Osteocyte (in vitro differentiated cells): ENCODE results near the gene RIMBP2. TPM values are rescaled to one million over a fixed set of nuclear protein-coding genes. Genes with fewer than 3 reads are reported as not detected.

ENCODE experiments used
- DNase-seq: peaks from one replicate; pipeline ENCODE4 v3.0.0; 2021; ENCODE audit warnings: mixed read lengths; ENCODE audit not compliant: unreplicated experiment; ENCODE audit errors: extremely low spot score
- H3K27ac Mint-ChIP-seq: one replicate; pipeline ENCODE4 v1.8.0; 2021; ENCODE audit warnings: mild to moderate bottlenecking, mixed read lengths; ENCODE audit not compliant: unreplicated experiment
- H3K27me3 Mint-ChIP-seq: one replicate; pipeline ENCODE4 v1.8.0; 2021; ENCODE audit warnings: mixed read lengths; ENCODE audit not compliant: unreplicated experiment
- H3K36me3 Mint-ChIP-seq: one replicate; pipeline ENCODE4 v1.8.0; 2021; ENCODE audit warnings: mixed read lengths; ENCODE audit not compliant: unreplicated experiment
- H3K4me1 Mint-ChIP-seq: one replicate; pipeline ENCODE4 v1.8.0; 2021; ENCODE audit warnings: mixed read lengths; ENCODE audit not compliant: unreplicated experiment
- H3K4me3 Mint-ChIP-seq: one replicate; pipeline ENCODE4 v1.8.0; 2021; ENCODE audit warnings: mild to moderate bottlenecking, moderate library complexity, mixed read lengths; ENCODE audit not compliant: unreplicated experiment
- H3K9me3 Mint-ChIP-seq: one replicate; pipeline ENCODE4 v1.8.0; 2021; ENCODE audit warnings: mixed read lengths; ENCODE audit not compliant: unreplicated experiment
- CTCF ChIP-seq: fragments of 200-600 bp; sonication (generic); IDR thresholded peaks from 2 replicates; pipeline ENCODE4 v1.5.0; 2021; ENCODE audit warnings: antibody characterized with exemption, mild to moderate bottlenecking, moderate library complexity
- total RNA-seq: library from RNA; stranded (reverse); gene quantifications from 2 replicates; pipeline ENCODE4 v1.2.1, GENCODE V29; 2021

RIMBP2 gene
- total RNA-seq, 1 donor from 2014 or later: 0.13 TPM

GRCh38 chr12:130705178-130705822, 10.8 kb downstream of the RIMBP2 start:
- DNase-seq: peak; percentile 72
- no peaks in the 10 kb centered on the region for H3K9me3 Mint-ChIP-seq
- H3K4me3 Mint-ChIP-seq: no peak overlapping the region
- H3K27me3 Mint-ChIP-seq: peaks cover 6% of the 10 kb centered on the region
- H3K27ac Mint-ChIP-seq: no peak overlapping the region
- no peaks in the 10 kb centered on the region for H3K36me3 Mint-ChIP-seq
- H3K4me1 Mint-ChIP-seq: no peaks in the 10 kb centered on the region
- TF ChIP-seq CTCF: no peak

GRCh38 chr12:130704606-130705005, 11.5 kb downstream of the RIMBP2 start:
- Mint-ChIP-seq H3K4me3 (no peak overlapping the region), H3K9me3 (no peaks in the 10 kb centered on the region), H3K27ac (no peak overlapping the region), H3K27me3 (peaks cover 6% of the 10 kb centered on the region), H3K4me1 (no peaks in the 10 kb centered on the region), H3K36me3 (no peaks in the 10 kb centered on the region)
- DNase-seq: peak; percentile 70
- no peak for TF ChIP-seq CTCF

GRCh38 chr12:130703733-130704375, 12.2 kb downstream of the RIMBP2 start:
- Mint-ChIP-seq H3K36me3 (no peaks in the 10 kb centered on the region), H3K27ac (no peak overlapping the region), H3K4me3 (no peak overlapping the region), H3K4me1 (no peaks in the 10 kb centered on the region), H3K9me3 (no peaks in the 10 kb centered on the region), H3K27me3 (peaks cover 6% of the 10 kb centered on the region)
- peak; percentile 75 for DNase-seq
- no peak for TF ChIP-seq CTCF

GRCh38 chr12:130702966-130703732, 12.9 kb downstream of the RIMBP2 start:
- Mint-ChIP-seq H3K36me3 (no peaks in the 10 kb centered on the region), H3K4me3 (no peak overlapping the region), H3K27ac (no peak overlapping the region), H3K4me1 (no peaks in the 10 kb centered on the region), H3K27me3 (peaks cover 6% of the 10 kb centered on the region), H3K9me3 (no peaks in the 10 kb centered on the region)
- TF ChIP-seq CTCF: no peak
- peak; percentile 80 for DNase-seq

- Mint-ChIP-seq H3K27ac (no peak overlapping the region), H3K9me3 (no peaks in the 10 kb centered on the region), H3K4me1 (no peaks in the 10 kb centered on the region), H3K4me3 (no peak overlapping the region), H3K36me3 (no peaks in the 10 kb centered on the region), H3K27me3 (peaks cover 6% of the 10 kb centered on the region)
- DNase-seq: peak; percentile 62
- no peak for TF ChIP-seq CTCF
Observed at GRCh38 chr12:130701402-130701744, 14.7 kb downstream of the RIMBP2 start.
